GM18870 (cell line): ENCODE results near the gene HES3.

Source experiments
- ATAC-seq: cut with Tn5 transposase; IDR thresholded peaks from one replicate; pipeline ENCODE4 v1.9.1; 2021; ENCODE audit warnings: moderate library complexity; ENCODE audit not compliant: unreplicated experiment

HES3 gene

DNA sequence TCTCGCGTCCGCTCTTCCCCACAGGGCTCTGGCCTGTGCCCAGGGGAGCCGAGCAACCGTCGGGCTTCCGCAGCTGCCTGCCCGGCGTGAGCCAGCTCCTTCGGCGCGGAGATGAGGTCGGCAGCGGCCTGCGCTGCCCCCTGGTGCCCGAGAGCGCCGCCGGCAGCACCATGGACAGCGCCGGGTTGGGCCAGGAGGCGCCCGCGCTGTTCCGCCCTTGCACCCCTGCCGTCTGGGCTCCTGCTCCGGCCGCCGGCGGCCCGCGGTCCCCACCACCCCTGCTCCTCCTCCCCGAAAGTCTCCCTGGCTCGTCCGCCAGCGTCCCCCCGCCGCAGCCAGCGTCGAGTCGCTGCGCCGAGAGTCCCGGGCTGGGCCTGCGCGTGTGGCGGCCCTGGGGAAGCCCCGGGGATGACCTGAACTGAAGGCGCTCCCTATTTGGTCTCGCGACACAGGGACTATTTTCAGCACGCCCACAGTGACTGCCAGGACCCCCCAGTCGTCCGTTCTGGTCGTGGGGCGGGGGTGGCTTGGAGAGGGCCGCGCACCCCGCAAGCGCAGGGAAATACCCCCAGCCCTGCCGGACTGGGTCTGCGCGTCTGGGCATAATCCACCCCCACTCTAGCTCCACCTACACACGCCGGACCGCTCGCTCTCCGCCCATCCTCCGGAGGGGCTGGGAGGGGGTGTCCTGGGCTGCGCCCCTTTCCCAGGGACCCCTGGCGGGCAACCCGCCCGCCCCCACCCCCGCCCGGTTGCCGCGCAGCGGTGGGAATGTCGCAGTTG, 1.3 kb downstream of the HES3 start:
- ATAC-seq: no peak

DNA sequence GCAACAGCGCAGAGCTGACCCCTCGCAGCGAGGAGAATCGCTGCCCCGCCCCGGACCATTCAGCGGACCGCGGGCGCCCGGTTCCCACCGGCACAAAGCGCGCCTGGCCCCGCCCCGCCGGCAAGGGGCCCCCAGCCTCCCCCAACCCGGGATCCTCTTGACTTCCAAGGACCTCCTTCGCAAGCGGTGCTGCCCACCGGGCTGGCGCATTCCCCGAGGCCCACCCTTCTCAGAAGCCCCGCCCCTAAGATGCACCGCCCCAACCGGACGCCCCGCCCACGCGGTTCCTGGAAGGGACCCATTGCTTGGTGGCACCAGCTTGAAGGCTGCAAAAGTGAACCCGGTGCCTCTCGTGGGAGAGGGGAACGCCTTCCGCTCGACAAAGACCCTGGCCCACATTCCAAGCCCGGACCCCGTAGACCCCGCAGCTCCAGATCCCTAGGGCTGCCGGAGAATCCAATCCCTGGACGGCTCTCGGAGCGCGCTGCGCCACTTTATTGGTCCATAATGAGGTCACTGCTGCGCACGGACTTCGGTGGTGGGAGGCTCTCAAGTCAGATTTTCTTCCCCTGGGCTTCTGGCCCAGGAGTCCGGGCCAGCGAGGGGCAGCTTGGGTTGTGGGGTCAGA, 2.0 kb downstream of the HES3 start:
- no peak for ATAC-seq

DNA sequence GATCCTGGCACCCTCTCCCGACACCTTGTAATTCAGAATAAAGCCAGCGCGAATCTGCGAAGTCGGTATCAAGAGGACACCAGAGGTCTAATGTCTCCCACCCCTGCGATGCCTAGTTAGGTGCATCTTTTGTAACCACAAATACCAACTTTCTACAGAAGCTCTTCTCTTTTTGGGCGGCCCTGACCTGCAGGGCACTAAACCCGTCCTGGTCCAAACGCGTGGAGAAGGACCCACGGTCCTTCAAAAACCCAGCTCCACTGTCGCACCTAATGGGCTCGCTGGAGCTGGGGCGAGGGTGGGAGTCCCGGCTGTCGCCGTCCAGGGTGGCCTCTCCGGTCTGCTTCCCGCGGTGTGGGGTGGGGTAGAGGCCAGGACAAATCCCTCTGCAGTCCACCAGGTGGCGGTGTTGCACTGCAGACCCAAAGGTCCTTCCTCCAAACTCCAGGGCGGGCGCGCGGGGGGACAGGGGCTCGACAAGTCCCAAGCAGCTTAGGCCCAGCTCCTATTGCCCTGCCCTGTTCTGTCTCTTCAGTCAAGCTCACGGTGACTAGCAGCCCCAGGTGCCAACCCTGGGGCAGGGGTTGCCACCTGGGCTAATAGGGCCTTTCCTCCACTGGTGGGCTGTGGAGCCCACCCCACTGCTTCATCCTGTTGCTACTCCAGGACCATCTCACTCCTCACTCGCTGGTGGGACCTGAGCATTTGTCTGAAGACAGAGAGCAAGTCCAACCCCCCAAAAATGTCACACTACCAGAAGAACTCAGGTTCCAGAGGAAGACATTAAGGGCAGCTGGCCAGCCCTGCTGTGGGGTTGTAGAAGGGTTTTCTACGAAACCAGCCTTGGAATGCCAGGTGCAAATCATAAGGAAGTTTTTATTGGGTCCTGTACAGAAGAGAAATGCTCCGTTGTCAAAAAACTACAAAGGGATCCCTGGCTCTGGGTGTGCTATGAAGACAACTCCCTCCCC, 2.8 kb downstream of the HES3 start:
- no peak for ATAC-seq

DNA sequence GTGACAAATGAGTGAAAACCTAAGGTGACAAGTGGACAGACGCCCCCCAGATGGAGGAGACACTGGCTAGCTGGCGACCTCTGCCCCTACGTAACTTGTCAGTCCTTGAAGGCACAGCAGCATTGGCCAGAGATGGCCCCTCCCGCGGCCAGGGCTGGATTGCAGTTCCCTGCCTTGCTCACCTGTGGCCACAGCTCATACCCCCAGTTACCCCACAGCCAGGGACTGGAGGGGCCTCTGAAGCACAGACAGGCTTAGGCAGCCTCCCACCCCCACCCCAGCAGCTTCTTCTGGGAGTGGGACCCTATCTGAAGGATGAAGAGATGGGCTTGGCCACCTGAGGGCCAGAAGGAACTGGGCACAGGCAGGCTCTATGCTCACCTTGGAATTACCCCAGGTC, 3.7 kb downstream of the HES3 start:
- no peak for ATAC-seq

DNA sequence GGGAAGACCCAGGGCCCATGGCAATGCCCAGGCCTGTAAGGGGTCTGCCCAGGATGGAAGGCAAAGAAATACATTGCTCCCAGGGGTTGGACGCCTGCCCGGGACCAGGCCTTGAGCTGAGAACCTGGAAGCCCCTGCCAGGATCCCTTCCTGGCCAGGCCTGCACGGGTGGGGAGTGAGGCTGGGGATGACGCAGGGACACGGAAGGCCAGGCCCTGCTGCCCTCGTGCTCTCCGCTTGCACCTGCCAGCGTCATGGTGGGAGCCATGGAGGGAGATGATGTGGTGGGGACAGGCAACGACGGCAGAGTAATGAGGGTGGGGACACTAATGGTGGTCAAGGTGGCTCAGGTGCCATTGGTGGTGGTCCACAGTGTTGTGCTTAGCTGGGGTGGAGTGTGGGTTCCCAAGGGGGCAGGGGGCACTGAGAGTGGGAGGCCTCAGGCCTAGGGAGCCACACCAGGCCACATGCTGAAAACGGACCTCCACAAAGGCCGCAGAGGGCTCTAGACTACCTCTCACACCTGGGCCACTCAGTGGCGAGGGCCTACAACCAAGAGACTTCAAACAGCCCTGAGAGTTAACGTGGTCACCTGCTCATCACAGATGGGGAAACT, 4.3 kb downstream of the HES3 start:
- no peak for ATAC-seq

DNA sequence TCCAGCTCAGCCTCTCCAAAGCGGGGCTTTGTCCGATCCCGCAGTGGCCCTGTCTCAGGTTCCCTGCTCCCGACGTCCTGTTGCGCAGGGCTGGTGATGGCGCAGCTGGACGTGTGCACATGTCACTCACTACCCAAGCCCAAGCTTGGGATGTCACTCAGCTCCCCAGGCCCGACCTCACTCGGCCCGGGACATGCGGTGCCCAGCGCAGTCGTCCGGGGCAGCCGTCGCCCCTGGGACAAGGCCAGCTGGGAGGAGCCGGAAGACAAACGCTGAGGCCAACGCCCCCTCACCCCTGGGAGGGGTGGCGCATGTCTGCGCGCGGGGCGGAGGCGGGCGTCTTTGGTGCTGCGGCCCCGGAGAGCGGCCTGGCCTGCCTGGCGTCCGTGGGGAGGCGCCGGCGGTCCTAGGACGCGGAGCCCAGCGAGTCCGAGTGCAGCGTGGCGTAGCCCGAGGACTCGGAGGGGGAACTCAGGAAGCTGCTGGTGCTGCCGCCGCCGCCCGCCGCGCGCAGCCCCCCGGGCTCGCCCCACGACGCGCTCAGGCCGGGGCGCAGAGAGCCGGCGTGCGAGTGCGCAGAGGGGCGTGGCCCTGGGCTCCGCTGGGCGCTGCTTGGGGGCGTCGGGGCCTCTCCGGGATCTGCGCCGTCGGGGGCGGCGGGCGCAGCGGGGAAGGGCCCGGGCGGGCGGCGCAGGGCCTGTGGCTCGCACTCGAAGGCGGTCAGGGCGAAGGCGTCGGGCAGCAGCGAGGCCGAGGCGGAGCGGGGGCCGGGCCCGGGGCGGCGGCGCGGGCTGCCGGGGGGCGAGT, 5.2 kb downstream of the HES3 start:
- no peak for ATAC-seq

DNA sequence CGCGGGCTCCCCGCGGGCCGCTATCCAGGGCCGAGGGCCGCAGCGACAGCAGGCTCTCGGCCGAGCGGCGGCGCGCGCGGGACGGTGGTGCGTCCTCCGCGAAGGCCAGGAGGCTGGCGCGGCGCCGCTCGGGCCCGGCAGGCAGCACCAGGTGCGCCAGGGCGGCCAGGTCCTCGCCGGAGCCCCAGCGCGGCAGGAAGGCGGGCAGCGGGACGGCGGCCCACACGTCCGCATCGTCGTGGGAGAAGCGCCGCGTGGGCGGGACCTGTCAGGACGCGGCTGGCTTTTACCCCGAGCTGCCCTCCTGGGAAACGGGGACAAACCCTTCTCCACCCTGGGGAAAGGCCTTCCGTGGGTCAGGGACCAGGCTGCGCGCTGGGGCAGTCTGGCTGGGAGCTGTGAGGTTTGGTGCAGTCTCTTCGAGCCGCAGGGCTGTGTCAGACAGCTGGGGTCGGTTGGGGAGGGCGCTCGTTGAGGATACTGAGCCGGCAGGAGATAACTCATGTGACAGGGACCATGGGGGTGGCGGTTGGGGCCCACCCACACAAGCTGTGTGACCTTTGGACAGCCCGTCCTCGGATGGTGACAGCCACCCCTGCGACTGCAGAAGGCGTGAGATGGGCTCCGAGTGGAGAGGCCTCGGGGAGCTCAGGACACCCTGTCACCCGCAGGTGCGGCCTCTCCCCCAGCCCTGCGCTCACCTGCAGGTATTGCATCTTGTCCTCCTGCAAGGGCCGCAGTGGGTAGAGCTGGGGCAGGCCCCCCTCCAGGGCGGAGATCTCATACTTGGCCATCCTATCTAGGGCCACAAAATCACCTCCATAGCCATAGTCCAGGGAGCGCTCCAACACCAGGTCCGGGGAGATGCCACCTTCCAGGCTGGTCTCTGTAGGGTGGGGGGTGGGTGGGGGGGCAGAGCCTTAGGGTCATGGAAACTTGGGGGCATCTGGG, 6.0 kb downstream of the HES3 start:
- ATAC-seq: no peak

DNA sequence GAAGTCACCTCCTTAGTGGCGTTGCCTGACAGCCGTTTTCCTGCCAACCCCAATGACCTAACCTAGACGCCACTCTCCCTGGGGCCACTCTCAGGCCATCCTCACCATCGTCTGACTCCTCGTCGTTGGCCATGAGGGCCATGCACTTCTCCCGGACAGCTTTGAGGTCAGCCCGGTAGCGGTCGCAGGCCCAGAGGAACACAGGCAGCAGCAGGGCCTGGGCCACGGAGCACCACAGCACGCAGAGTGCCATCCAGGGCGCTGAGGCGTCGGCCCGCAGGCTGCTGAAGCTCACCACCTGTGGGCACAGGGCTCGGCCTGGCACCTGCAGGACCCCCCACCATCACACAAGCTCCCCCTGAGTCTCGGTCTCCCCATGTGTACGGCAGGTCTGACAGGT, 7.3 kb downstream of the HES3 start:
- no peak for ATAC-seq

DNA sequence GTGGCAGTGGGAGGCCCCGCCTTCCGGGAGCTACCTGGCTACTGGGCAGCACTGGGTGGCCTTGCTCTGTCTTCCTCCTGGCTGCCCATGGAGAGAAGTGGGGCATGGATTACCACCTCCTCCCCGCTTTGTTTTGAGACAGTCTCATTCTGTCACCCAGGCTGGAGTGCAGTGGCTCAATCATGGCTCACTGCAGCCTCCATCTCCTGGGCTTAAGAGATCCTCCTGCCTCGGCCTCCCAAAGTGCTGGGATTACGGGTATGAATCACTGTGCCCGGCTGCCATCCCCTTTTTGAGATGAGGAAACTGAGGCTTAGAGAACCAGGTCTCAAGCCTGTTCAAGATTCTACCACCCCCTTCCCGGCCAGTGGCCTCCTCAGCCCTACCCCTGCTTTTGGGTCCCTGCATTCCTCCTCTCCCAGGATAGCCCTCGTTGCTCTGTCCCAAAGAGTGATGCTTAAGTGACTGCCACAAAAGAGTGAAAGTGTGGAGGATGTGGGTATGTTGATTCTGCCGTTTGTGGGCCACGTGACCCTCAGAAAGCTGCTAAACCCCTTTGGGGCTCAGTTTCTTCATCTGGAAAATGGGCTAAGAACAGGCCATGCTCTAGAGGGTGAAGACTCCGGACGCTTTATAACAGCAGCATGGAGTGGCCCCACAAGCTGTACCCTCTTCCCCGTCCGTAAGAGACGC, 7.8 kb downstream of the HES3 start:
- ATAC-seq: no peak

DNA sequence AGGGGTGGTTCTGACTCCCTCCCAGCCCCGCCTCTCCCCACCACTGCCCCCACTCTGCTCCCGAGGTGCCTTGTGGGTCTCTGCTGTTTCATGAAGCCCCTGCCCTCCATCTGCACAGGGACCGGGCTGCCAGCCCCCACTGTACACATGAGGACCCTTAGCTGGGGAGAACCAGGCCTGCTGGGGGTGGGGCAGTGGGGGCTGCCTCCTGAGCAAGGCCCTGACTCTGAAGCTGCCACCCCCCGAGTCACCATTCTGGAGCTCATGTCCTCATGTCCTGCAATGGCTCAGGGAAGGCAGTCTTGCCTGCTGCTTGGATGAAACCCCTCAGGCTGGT, 8.4 kb downstream of the HES3 start:
- no peak for ATAC-seq

DNA sequence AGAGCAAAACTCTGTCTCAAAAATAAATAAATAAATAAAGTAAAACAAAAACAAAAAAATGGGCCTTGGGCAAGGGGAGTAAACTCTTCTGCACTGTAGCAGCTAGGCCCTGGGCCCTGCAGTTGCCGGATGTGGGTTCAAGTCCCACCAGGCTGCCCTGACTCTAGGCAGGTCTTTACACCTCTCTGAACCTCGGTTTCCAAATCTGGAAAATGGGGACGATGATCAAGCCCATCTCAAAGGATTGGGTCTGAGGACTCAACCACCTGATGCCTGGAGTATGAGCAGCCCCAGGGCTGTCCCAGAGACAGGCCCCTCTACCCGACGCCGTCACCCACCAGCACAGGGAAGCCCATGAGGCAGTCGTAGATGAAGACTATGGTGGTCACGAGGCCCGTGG, 9.4 kb downstream of the HES3 start:
- no peak for ATAC-seq

DNA sequence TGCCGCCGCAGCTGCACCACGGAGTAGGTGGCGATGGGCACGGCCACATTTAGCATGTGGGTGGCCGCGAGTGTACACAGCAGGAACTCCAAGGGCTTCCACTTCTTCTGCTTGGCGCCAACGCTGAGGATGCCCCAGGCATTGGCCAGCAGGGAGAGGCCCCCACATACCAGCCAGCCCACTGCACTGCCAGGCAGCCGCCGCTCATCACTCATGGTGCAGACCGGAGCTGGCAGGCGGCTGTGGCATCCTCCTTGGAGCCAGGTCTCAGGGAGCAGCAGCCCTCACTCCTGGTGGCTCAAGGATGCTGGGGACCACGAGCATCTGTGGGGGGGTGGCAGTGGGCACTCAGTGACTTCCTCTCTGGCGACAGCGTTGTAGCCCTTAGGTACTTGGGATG, 10.7 kb downstream of the HES3 start:
- ATAC-seq: no peak

DNA sequence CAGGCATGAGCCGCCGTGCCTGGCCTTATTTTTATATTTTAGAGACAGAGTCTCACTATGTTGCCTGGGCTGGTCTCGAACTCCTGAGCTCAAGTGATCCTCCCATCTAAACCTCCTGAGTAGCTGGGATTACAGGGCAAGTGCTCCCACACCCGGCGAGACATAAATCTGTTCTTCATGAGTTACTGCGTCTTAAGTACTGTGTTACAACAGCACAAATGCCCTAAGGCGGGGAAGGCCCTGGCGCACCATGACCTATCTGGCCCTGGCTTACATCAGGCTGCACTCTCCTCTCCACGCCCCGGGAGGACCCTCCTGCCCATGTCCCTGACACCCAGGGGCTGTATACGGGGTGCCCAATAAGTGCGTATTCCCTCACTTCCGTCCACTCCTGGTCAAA, 12.7 kb downstream of the HES3 start:
- ATAC-seq: no peak

DNA sequence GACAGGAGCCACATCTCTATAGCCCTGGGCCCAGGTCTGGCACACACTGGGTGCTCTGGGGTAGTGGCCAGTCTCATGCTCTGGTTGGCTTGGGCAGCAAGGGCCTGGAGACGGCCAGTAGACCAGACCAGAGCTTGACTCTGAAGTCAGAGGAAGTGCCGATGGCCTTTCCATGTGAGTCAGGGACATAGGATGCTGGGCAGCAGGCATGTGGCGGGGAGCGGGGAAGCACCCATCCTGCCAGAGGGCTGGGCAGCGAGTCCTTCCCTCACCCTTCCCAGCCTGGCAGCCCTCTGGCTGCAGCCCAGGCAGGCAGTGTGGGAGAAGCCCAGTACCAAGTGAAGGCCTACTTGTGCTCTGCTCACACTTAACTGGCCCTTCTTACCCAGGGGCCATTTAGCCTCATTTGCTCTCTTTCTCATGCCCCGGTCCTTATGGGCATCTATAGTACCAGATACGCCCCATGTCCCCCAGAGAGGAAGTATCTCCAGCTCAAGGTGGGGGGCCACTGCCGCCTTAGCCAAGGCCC, 13.6 kb downstream of the HES3 start:
- ATAC-seq: no peak

DNA sequence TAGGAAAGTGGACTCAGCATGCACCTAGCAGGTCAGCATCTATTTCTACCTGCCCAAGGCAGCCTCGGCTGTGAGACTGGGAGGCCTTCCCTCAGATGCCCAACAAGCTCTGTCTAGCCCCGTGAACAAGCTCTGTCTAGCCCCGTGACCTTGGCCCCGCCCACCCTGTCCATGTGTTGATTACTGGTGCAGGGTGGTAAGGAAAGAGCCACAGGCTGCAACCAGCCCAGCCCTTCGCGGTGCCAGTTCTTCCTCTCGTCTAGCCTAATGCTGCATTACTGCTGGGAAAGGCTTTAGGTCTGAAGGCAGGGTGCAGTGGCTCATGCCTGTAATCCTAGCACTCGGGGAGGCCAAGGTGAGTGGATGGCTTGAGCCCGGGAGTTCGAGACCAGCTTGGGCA, 14.7 kb downstream of the HES3 start:
- ATAC-seq: no peak

DNA sequence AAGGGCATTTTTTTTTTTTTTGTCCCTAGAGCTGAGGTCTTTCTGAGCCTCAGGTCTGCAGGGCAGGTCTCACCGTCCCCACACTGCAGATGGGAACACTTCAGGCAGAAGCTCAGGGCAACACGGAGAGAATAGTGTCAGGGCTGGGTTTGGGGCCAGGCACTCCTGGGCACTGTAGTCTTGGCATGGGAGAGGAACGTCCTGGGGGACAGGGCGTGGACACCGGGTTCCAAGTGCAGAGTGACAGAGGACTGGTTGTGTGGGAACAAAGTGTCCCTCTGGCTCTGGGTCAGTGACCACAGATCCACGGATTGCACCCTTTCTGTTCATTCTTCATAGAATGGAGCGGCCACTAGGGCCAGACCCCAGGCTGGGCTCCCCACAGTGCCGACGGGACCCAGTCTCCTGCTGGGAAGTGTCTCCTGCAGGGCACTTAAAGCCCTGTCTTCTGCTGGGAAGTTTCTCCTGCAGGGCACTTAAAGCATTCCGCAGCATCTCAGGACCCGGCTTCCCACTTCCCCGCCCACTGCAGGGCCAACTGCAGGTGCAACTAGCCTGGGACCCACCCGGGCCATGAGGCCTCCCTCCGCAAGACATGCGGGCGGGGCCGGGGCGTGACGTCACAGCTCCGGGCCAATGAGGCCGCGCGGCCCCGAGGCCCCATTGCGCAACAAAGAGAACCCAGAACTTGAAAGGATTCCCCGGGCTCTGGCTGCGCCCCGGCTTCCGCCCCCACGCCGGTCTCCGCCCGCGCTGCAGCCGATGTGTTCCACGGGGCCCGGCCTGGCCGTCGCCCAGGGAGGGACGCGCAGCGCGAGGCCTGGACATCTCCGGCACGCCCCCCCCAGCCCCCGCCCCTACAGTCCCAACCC, 15.7 kb downstream of the HES3 start:
- no peak for ATAC-seq

DNA sequence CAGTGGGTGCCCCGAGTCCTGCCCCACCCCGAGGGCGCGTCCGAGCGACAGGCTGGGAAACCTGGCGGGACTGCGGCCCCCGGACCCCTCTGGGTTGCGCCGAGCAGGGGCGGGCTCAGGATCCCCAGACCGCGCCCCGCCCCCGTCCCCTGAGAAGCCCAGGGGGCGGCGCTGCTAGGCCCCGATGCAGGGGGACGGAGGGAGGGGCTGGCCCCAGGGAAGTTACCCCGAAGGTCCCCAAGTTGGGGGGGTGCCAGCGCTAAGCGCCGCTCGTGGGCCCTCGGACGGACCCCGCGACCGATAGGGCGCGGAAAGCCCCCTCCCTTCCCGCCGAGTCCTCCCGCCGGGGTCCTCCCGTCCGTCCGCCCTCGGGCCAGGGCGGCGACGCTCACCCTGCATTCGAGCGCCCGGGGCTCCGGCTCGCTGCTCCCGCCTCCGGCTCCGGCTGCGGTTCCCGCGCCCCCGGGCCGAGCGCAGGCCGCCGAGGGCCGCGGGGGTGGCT, 16.5 kb downstream of the HES3 start:
- ATAC-seq: no peak
